ENCODE measurements around the gene ACCS.

- no peak for TF ChIP-seq MAZ (IDR thresholded peaks at IDR 0.05; ENCODE audit: borderline replicate concordance, low read depth, low read length)
- TF ChIP-seq CTCF (IDR thresholded peaks at IDR 0.05): no peak
- no peak for TF ChIP-seq MAX (IDR thresholded peaks at IDR 0.05)
- TF ChIP-seq JUNB (IDR thresholded peaks at IDR 0.05): no peak
- no peak for TF ChIP-seq E2F6 (IDR thresholded peaks at IDR 0.05; ENCODE audit: borderline replicate concordance, low read depth)
- TF ChIP-seq USF2 (IDR thresholded peaks at IDR 0.05): no peak
- TF ChIP-seq POLR2A (IDR thresholded peaks at IDR 0.05; ENCODE audit: low read length): no peak
- TF ChIP-seq PBX3 (IDR thresholded peaks at IDR 0.05): no peak
- no peak for TF ChIP-seq RAD21 (conservative IDR thresholded peaks at IDR 0.05 in 1 of 2, IDR thresholded peaks at IDR 0.05 in 1 of 2)
These were observed 42.2 kb downstream of the ACCS start for GRCh38 chr11:44108260-44108659.
